MM.1S (cell line): ENCODE data around the gene DYNLT2.

ENCODE experiments used
- DNase-seq: peaks from one replicate; pipeline ENCODE4 v3.0.0-alpha.2; 2015
- H2AFZ ChIP-seq: fragments of 300-600 bp; sonication (generic); 2 replicates; pipeline ENCODE4 v1.6.0; 2016; ENCODE audit warnings: antibody characterized with exemption, low read length
- H3F3A ChIP-seq: fragments of 300-600 bp; sonication (generic); 2 replicates; pipeline ENCODE4 v1.6.1; 2016; ENCODE audit warnings: mild to moderate bottlenecking, antibody characterized with exemption, low read length, moderate library complexity, mixed read lengths; ENCODE audit not compliant: insufficient read depth
- H3K27ac ChIP-seq: fragments of 300-600 bp; sonication (generic); 2 replicates; pipeline ENCODE4 v1.5.1; 2016; ENCODE audit warnings: mild to moderate bottlenecking, low read length
- H3K27me3 ChIP-seq: fragments of 300-600 bp; sonication (generic); replicated peaks from 2 replicates; pipeline ENCODE4 v1.6.0; 2016; ENCODE audit warnings: low read length; ENCODE audit not compliant: insufficient read depth
- H3K36me3 ChIP-seq: fragments of 300-600 bp; sonication (generic); replicated peaks from 2 replicates; pipeline ENCODE4 v1.6.1; 2016; ENCODE audit warnings: mild to moderate bottlenecking, low read length, mixed read lengths; ENCODE audit not compliant: insufficient read depth
- H3K4me1 ChIP-seq: fragments of 300-600 bp; sonication (generic); 2 replicates; pipeline ENCODE4 v1.6.1; 2016; ENCODE audit warnings: low read length, mixed read lengths
- H3K4me2 ChIP-seq: fragments of 300-600 bp; sonication (generic); 2 replicates; pipeline ENCODE4 v1.6.0; 2016; ENCODE audit warnings: low read depth, low read length
- H3K4me3 ChIP-seq: fragments of 300-600 bp; sonication (generic); 2 replicates; pipeline ENCODE4 v1.5.1; 2016; ENCODE audit warnings: low read length, mixed read lengths
- H3K79me2 ChIP-seq: fragments of 300-600 bp; sonication (generic); 2 replicates; pipeline ENCODE4 v1.6.1; 2016; ENCODE audit warnings: mixed run types, low read length, mixed read lengths
- H3K9ac ChIP-seq: fragments of 300-600 bp; sonication (generic); 2 replicates; pipeline ENCODE4 v1.6.1; 2016; ENCODE audit warnings: low read length, mixed read lengths
- H3K9me2 ChIP-seq: fragments of 300-600 bp; sonication (generic); replicated peaks from 2 replicates; pipeline ENCODE4 v1.6.1; 2016; ENCODE audit warnings: mild to moderate bottlenecking, low read length, mixed read lengths; ENCODE audit not compliant: insufficient read depth
- H3K9me3 ChIP-seq: fragments of 300-600 bp; sonication (generic); replicated peaks from 2 replicates; pipeline ENCODE4 v1.6.1; 2016; ENCODE audit warnings: mild to moderate bottlenecking, low read length, mixed read lengths; ENCODE audit not compliant: insufficient read depth
- H4K20me1 ChIP-seq: fragments of 300-600 bp; sonication (generic); 2 replicates; pipeline ENCODE4 v1.6.1; 2016; ENCODE audit warnings: mild to moderate bottlenecking, low read length, moderate library complexity, mixed read lengths; ENCODE audit not compliant: insufficient read depth
- CTCF ChIP-seq: fragments of 300-600 bp; sonication (generic); IDR thresholded peaks from 2 replicates; pipeline ENCODE4 v1.5.1; 2016; ENCODE audit warnings: antibody characterized with exemption, low read length, mixed read lengths
- EZH2 ChIP-seq: fragments of 300-600 bp; sonication (generic); optimal IDR thresholded peaks from 2 replicates; pipeline ENCODE3; 2017; ENCODE audit warnings: low read depth, mild to moderate bottlenecking, antibody characterized with exemption, low read length, mixed read lengths
- EZH2phosphoT487 ChIP-seq: fragments of 300-600 bp; sonication (generic); IDR thresholded peaks from 2 replicates; pipeline ENCODE4 v1.6.1; 2018; ENCODE audit warnings: antibody characterized with exemption, low read length

DYNLT2 gene

DNA sequence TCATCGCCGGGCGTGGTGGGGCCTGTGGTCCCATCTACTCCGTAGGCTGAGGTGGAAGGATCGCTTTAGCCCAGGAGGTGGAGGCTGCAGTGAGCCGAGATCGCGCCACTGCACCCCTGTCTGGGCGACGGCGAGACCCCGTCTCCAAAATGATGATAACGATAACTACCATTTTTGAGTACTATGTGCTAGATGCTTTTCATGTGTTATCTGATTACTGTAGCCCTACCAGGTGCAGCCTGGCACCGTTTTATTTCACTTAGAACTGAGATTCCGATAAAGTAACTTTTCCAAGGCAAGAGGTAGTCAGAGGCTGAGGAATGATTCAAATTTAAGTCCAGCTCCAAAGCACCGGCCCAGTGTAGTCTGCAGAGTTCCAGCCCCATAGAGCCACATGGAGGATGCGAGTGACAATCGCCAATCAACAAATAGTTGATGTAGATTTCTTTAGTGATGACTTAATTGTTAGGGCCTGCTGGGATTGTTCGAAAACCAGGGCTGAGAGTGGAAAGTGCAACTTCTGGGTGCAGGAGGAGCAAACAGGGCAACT is 777 bp upstream of the DYNLT2 start:
- no peaks in the 10 kb centered on the region for H3K9me3 ChIP-seq
- H3K4me2 ChIP-seq, result peak overlapping the region; percentile 68
- H3F3A ChIP-seq, result no peaks in the 10 kb centered on the region
- peak overlapping the region; percentile 80 for H3K27ac ChIP-seq
- H3K36me3 ChIP-seq, result no peaks in the 10 kb centered on the region
- H3K4me1 ChIP-seq, result no peaks in the 10 kb centered on the region
- no peaks in the 10 kb centered on the region for H3K27me3 ChIP-seq
- peak overlapping the region; percentile 93 for H3K9ac ChIP-seq
- H2AFZ ChIP-seq, result peak overlapping the region; percentile 61
- H3K4me3 ChIP-seq, result peak overlapping the region; percentile 80
- H3K79me2 ChIP-seq, result peaks cover 10% of the 10 kb centered on the region
- H4K20me1 ChIP-seq, result no peaks in the 10 kb centered on the region
- H3K9me2 ChIP-seq, result no peaks in the 10 kb centered on the region
- no peak for DNase-seq
- TF ChIP-seq CTCF, result no peak
- TF ChIP-seq EZH2phosphoT487, result no peak
- no peak for TF ChIP-seq EZH2

- no peak overlapping the region for H3K4me2 ChIP-seq
- no peak overlapping the region for H3K4me3 ChIP-seq
- TF ChIP-seq CTCF, result no peak
- no peak for TF ChIP-seq EZH2phosphoT487
- no peak for TF ChIP-seq EZH2
- no peaks in the 10 kb centered on the region for H4K20me1 ChIP-seq
- no peaks in the 10 kb centered on the region for H3K9me3 ChIP-seq
- H3K9ac ChIP-seq, result no peak overlapping the region
- H3K9me2 ChIP-seq, result no peaks in the 10 kb centered on the region
- no peak for DNase-seq
- H3K4me1 ChIP-seq, result no peaks in the 10 kb centered on the region
- H3F3A ChIP-seq, result no peaks in the 10 kb centered on the region
- H3K36me3 ChIP-seq, result no peaks in the 10 kb centered on the region
- H3K79me2 ChIP-seq, result peaks cover 10% of the 10 kb centered on the region
- H2AFZ ChIP-seq, result no peak overlapping the region
- H3K27me3 ChIP-seq, result no peaks in the 10 kb centered on the region
- H3K27ac ChIP-seq, result no peak overlapping the region
These were observed 4.8 kb downstream of the DYNLT2 start for GRCh38 chr6:169746556-169746955.

DNA sequence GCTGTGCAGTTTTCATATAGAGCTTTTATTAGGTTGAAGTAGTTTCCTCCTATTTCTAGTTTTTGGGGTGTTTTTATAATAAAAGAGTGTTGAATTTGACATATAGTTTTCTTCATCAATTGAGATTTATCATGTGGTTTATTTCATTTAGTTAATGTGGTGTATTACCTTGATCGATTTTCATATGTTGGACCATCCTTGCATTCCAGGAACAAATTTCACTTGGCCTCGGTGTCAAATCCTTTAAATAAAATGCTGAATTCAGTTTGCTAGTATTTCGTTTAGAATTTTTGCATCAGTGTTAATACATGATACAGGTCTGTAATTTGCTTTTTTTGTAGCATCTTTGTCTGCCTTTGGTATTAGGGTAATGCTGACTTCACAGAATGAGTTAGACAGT is 6.0 kb downstream of the DYNLT2 start:
- H3K9me3 ChIP-seq, result no peaks in the 10 kb centered on the region
- H3K27me3 ChIP-seq, result no peaks in the 10 kb centered on the region
- no peak overlapping the region for H3K9ac ChIP-seq
- H2AFZ ChIP-seq, result no peak overlapping the region
- no peak overlapping the region for H3K4me2 ChIP-seq
- TF ChIP-seq CTCF, result no peak
- TF ChIP-seq EZH2phosphoT487, result no peak
- no peak for TF ChIP-seq EZH2
- H4K20me1 ChIP-seq, result no peaks in the 10 kb centered on the region
- peaks cover 1% of the 10 kb centered on the region for H3K79me2 ChIP-seq
- no peaks in the 10 kb centered on the region for H3F3A ChIP-seq
- no peak overlapping the region for H3K4me3 ChIP-seq
- H3K9me2 ChIP-seq, result no peaks in the 10 kb centered on the region
- DNase-seq, result no peak
- H3K4me1 ChIP-seq, result no peaks in the 10 kb centered on the region
- no peaks in the 10 kb centered on the region for H3K36me3 ChIP-seq
- no peak overlapping the region for H3K27ac ChIP-seq
